Measurements from ENCODE around the gene OR2T35. TPM values are rescaled to one million over a fixed set of nuclear protein-coding genes. Genes with fewer than 3 reads are reported as not detected.
"Not testable (repeated sequence)": the region's sequence is repeated elsewhere in the genome, so short reads cannot be mapped to it uniquely, and the experiment has no call there.

Gene OR2T35
- total and polyA plus RNA-seq, 2 donors (not counting 1 experiment from before 2014, with no cell fraction given): 0.10 to 0.30 TPM

GRCh38 chr1:248634991-248635390 is 10.1 kb downstream of the OR2T35 start, which contains the start of gene OR2T11:
TSS of gene OR2T11 (minus strand) at chr1:248635091. CDS start at chr1:248627128, 7,963 bp downstream.
- H4K20me1 ChIP-seq (ENCODE audit: control insufficient read depth, insufficient read depth, low read length, poor library complexity, severe bottlenecking); POLR2A ChIA-PET; H3K4me1 Mint-ChIP-seq; H3K79me2 ChIP-seq (ENCODE audit: control insufficient read depth, insufficient read depth, low read length); H3K4me3 ChIP-seq (ENCODE audit: control extremely low read depth in 1 of 5, extremely low read depth in 1 of 5, insufficient read depth in 1 of 5, low read depth in 2 of 5, low read length in 4 of 5); H3K27me3 Mint-ChIP-seq; H3K27ac ChIP-seq (ENCODE audit: low read length in 2 of 2); ATAC-seq (ENCODE audit: low read depth); H3K4me1 ChIP-seq (ENCODE audit: control insufficient read depth in 2 of 2, insufficient read depth in 2 of 2, low read length in 2 of 2); H3K9me3 ChIP-seq (ENCODE audit: control extremely low read depth in 1 of 3, control insufficient read depth in 2 of 3, insufficient read depth in 1 of 3, low read length in 2 of 3); intact Hi-C loops (cut with micrococcal nuclease); H3K27me3 ChIP-seq (replicated peaks in 1 of 4; ENCODE audit: control extremely low read depth in 1 of 4, control insufficient read depth in 3 of 4, insufficient read depth in 4 of 4, low read length in 3 of 4); DNase-seq; CTCF ChIA-PET; H2AFZ ChIP-seq (ENCODE audit: insufficient read depth, low read depth, low read length, poor library complexity, severe bottlenecking); H3K4me3 Mint-ChIP-seq; H3K9ac ChIP-seq (ENCODE audit: low read length); H3K36me3 ChIP-seq (replicated peaks in 1 of 2; ENCODE audit: control extremely low read depth in 1 of 2, control insufficient read depth in 1 of 2, extremely low read depth in 1 of 2, insufficient read depth in 2 of 2, low read length in 1 of 2); H3K27ac Mint-ChIP-seq; H3K9me3 Mint-ChIP-seq (ENCODE audit: insufficient read depth); H3K4me2 ChIP-seq (replicated peaks; ENCODE audit: low read depth, low read length, poor library complexity, severe bottlenecking): not testable (repeated sequence)
- WGBS (ENCODE audit: insufficient coverage): no CpG with 5 or more reads among the region's 2 CpGs

- DNase-seq (no peak), ATAC-seq (ENCODE audit: low read depth) (no peak)
- WGBS (ENCODE audit: insufficient coverage): 100% methylated on average over 3 of the region's 7 CpGs
- Histone ChIP-seq H3K4me2 (replicated peaks; ENCODE audit: low read depth, low read length, poor library complexity, severe bottlenecking) (no peak overlapping the region), H3K9me3 (ENCODE audit: control extremely low read depth in 1 of 3, control insufficient read depth in 2 of 3, insufficient read depth in 1 of 3, low read length in 2 of 3) (no peaks in the 10 kb centered on the region), H3K36me3 (replicated peaks in 1 of 2; ENCODE audit: control extremely low read depth in 1 of 2, control insufficient read depth in 1 of 2, extremely low read depth in 1 of 2, insufficient read depth in 2 of 2, low read length in 1 of 2) (no peaks in the 10 kb centered on the region), H4K20me1 (ENCODE audit: control insufficient read depth, insufficient read depth, low read length, poor library complexity, severe bottlenecking) (no peaks in the 10 kb centered on the region), H3K4me1 (ENCODE audit: control insufficient read depth in 2 of 2, insufficient read depth in 2 of 2, low read length in 2 of 2) (no peaks in the 10 kb centered on the region), H3K79me2 (ENCODE audit: control insufficient read depth, insufficient read depth, low read length) (no peaks in the 10 kb centered on the region), H3K4me3 (ENCODE audit: control extremely low read depth in 1 of 5, extremely low read depth in 1 of 5, insufficient read depth in 1 of 5, low read depth in 2 of 5, low read length in 4 of 5) (no peak overlapping the region), H3K27me3 (replicated peaks in 1 of 4; ENCODE audit: control extremely low read depth in 1 of 4, control insufficient read depth in 3 of 4, insufficient read depth in 4 of 4, low read length in 3 of 4) (peaks cover 0 to 3% (median 0%) of the 10 kb centered on the region in 4 experiments), H3K27ac (ENCODE audit: low read length in 2 of 2) (no peak overlapping the region), H3K9ac (ENCODE audit: low read length) (no peak overlapping the region), H2AFZ (ENCODE audit: insufficient read depth, low read depth, low read length, poor library complexity, severe bottlenecking) (no peak overlapping the region)
- intact Hi-C loops (cut with micrococcal nuclease): no loop called here
- H3K4me3 Mint-ChIP-seq: no peak overlapping the region
- POLR2A ChIA-PET: no interaction called here
- CTCF ChIA-PET: interaction anchor here (1.0 to 1.1 kb wide), 2 partner anchors 9 to 174 kb away, joined by 3 to 6 read pairs; no protein-coding TSS in a partner anchor
- no peaks in the 10 kb centered on the region for H3K27me3 Mint-ChIP-seq
- no peaks in the 10 kb centered on the region for H3K9me3 Mint-ChIP-seq (ENCODE audit: insufficient read depth)
- no peak overlapping the region for H3K27ac Mint-ChIP-seq
- H3K4me1 Mint-ChIP-seq: peaks cover 12% of the 10 kb centered on the region
- no peak for TF ChIP-seq EZH2 (IDR thresholded peaks at IDR 0.05; ENCODE audit: borderline replicate concordance, insufficient read depth, low read depth, low read length, poor library complexity, severe bottlenecking)
- TF ChIP-seq, protein P1, sequence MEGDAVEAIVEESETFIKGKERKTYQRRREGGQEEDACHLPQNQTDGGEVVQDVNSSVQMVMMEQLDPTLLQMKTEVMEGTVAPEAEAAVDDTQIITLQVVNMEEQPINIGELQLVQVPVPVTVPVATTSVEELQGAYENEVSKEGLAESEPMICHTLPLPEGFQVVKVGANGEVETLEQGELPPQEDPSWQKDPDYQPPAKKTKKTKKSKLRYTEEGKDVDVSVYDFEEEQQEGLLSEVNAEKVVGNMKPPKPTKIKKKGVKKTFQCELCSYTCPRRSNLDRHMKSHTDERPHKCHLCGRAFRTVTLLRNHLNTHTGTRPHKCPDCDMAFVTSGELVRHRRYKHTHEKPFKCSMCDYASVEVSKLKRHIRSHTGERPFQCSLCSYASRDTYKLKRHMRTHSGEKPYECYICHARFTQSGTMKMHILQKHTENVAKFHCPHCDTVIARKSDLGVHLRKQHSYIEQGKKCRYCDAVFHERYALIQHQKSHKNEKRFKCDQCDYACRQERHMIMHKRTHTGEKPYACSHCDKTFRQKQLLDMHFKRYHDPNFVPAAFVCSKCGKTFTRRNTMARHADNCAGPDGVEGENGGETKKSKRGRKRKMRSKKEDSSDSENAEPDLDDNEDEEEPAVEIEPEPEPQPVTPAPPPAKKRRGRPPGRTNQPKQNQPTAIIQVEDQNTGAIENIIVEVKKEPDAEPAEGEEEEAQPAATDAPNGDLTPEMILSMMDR (IDR thresholded peaks at IDR 0.05): no peak
Measured at GRCh38 chr1:248631354-248632008, 13.6 kb downstream of the OR2T35 start.
